Ramos (cell line): ENCODE data around the gene DCDC2C.
"Not testable (repeated sequence)": the region's sequence is repeated elsewhere in the genome, so short reads cannot be mapped to it uniquely, and the experiment has no call there.

Experiments used
- in situ Hi-C: fragments of 300-500 bp; cut with MboI; formaldehyde crosslinking; loops from one replicate; pipeline ENCODE4 v1.14.3; 2022; ENCODE audit warnings: low sequenced_read_pairs; ENCODE audit not compliant: unreplicated experiment

Gene DCDC2C

DNA sequence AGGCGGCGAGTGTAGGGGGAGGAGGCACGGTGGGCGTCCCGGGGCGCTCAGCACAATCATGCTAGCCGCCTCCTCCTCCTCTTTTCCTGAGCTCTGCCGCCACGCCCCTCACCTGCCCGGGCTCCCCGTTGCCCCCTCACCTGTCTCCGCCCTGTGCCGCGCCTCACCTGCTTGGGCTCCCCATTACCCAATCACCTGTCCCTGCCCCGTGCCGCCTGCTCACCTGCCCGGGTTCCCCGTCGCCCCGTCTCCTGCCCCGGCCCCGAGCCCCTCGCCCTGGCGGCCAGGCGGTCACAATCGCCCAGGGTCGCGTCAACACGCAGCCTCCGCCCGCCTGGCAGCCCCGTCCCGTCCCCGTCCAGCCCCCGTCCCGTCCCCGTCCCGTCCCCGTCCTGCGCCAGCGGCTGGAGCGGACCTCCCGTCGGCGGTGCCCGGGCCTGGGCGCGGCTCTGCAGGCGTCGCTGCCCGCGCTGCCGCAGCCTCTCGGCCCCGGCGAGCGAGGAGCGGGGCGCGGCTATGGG, at the start of gene DCDC2C:
DCDC2C (plus strand) TSS at position 340 of the 521 bp plus-strand sequence; CDS start at position 517, 177 bp downstream.
- in situ Hi-C loops: no loop called here

GRCh38 chr2:3654011-3654410, 49.4 kb upstream of the DCDC2C start:
- in situ Hi-C loops: no loop called here

GRCh38 chr2:3654531-3655225, 48.7 kb upstream of the DCDC2C start:
- in situ Hi-C loops: no loop called here

DNA sequence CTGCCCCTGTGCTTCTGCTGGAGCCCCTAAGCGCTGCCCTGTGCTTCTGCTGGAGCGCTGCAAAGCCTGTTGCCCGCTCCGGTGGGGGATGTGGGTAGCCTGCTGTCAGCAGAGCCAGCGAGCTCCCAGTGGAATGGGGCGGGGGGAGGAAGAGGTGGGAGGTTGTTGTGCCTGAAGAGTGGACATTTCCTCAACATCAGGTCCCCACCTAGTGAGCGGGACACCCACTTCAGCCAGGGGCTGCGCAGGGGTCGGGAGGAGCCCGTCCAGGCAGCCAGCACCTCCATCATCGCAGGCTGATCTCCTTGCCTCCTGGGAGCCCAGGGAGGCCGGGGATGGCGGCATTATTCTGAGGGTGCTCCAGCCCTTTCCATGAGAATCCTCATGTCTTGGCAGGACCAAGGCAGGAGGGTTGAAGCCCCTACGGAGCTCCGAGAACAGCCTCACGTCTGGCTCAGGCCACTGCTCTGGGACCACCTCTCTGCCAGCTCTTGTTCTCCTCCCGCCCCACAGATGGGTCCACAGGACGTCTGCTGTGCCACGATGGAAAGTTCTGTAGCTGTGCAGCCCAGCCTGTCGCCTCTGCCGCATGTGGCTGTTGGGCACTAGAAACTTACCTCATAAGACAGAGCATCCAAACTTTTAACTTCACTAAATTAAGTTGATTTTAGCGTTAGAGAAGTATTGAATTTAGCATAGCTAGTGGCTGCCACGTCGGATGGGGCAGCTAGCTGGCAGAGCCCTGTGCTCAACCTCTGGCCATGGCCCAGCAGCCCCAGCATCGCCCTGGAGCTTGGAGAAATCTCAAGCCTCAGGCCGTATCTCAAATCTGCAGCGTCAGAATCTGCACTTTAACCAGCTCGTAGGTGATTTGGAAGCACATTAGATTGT, 47.3 kb upstream of the DCDC2C start:
- in situ Hi-C loops: no loop called here

GRCh38 chr2:3656762-3657721, 46.3 kb upstream of the DCDC2C start:
- in situ Hi-C loops: no loop called here

GRCh38 chr2:3657881-3658280, 45.5 kb upstream of the DCDC2C start, which contains the start of gene ALLC:
Gene ALLC, plus strand, starts transcription at chr2:3658200. Its CDS starts 12,958 bp downstream, at chr2:3671158.
- in situ Hi-C loops: no loop called here

DNA sequence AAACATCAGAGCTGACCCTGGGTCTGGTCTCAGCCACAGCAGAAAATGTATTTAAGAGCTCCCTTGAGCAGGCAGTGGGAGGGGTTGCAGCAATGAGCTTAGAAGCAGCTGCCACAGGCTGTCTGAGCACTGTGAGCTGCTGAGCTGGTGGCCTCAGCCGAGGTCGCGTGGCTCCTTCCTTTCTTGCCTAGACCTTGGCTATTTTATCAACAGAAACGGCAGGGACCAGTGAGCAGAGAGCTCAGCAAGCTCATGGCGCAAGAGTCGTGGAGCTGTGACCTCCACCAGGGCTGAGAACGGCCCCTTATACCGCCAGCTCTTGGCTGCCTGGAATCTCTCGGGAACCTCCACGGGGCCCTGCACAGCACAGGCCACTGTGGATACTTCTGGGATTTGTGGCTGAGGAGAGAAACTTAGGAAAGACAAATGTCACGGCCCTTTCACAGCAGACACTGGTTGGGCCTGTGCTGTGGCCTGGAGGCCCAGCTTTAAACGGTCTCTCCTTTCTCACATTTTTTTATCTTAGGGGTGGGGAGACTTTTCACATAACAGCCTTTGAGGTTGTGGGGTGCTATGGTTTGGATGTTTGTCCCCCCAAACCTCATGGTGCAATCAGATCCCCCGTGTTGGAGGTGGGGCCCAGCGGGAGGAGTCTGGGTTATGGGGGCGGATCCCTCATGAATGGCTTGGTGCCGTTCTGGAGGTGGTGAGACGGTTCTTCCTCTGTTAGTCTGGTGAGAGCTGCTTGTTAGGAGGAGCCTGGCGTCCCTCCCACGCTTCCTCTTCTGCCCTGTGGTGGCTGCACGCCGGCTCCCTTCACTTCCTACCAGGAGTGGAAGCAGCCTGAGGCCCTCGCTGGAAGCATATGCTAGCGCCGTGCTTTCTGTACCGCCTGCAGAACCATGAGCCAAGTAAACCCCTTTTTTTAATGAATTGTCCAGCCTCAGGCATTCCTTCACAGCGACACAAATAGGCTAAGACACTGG, 43.6 kb upstream of the DCDC2C start:
- in situ Hi-C loops: no loop called here

DNA sequence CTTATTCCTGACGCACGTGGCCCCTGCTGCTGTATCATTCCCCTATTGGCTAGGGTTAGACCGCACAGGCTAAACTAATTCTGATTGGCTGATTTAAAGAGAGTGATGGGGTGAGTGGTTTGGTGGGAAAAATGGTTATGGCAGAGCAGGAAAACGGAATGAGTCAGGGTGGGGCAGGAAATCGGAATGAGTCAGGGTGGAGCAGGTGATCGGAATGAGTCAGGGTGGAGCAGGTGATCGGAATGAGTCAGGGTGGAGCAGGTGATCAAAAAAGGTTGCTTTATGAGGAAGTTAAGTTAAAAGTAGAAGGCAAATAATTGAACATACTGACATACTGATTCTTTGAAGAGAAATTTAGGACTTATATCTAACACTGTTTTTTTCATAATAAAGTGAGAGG, 42.7 kb upstream of the DCDC2C start:
- in situ Hi-C loops: not testable (repeated sequence)

- in situ Hi-C loops: no loop called here
Measured at GRCh38 chr2:3661149-3661660, 42.2 kb upstream of the DCDC2C start.

DNA sequence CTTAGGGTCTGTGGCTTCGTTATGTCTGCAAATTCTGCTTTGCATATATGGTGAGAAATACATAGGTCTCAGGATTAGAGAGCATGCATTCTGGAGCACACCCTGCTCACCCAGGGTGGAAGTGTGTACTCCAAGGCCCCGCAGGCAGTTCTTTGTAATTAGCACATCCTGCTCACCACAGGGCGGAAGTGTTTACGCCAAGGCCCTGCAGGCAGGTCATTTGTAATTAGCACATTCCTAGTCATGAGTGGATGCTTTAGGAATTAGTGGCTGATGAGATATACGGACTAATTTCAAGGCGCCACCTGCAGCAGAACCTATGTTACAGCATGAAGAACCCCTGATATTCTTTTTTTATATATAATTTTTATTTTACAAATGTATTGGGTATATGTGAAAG, 41.1 kb upstream of the DCDC2C start:
- in situ Hi-C loops: no loop called here

- in situ Hi-C loops: no loop called here
Measured at GRCh38 chr2:3664118-3664517, 39.3 kb upstream of the DCDC2C start.

DNA sequence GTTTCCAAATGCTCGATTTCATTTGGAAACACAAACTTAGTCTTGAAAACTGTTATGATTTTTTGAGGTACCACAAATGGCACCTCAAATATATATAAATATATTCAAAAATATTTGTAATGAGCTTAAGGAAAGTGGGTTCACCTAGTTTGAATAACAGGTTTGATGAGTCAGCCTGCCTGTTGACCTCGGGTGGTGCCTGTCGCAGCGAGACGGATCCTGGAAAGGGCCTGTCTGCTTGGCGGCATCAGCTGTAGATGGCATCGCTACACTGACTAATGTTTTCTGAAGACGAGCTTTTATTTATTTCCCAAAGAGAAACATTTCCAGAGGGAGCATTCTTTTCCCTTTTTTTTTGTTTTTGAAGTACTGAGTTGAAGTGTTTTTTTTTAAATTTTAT, 38.5 kb upstream of the DCDC2C start:
- in situ Hi-C loops: no loop called here

DNA sequence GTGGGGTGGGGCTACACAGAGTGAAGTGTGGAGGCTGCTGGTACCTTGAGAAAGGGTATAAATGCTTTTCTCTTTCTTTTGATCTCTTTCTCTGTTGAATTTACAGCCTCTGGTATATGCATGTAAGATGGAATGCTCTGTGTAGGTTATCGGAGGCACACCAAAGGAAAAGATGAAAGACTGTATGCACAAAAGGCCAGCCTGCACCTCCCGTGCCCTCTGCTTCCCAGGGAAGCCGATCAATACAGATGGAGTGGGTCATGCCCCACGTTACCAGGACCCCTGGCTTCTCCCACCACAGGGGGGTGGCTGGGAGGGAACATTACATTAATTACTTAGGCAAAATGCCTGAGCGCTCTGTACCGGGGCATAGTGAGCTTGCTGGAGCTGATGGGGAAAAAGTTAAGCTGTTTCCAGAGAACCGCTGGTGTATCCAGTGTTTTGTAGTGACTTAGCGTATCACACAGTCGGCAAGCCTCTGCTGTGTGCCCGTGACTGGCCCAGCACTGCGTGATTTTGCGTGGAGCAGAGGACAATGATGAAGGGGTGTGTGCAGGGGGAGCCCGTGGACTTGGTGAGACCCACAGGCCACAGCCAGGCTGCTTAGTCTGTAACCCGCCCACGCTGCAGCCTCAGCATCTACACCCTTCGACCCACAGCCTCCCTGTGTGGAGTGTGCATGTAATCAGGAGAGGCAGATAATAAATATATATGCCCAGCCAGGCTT, 37.3 kb upstream of the DCDC2C start:
- in situ Hi-C loops: no loop called here

- in situ Hi-C loops: no loop called here
Measured at GRCh38 chr2:3666613-3666975, 36.8 kb upstream of the DCDC2C start.

- in situ Hi-C loops: no loop called here
Measured at GRCh38 chr2:3667151-3667631, 36.2 kb upstream of the DCDC2C start.

- in situ Hi-C loops: no loop called here
Measured at GRCh38 chr2:3669656-3670055, 33.7 kb upstream of the DCDC2C start.

DNA sequence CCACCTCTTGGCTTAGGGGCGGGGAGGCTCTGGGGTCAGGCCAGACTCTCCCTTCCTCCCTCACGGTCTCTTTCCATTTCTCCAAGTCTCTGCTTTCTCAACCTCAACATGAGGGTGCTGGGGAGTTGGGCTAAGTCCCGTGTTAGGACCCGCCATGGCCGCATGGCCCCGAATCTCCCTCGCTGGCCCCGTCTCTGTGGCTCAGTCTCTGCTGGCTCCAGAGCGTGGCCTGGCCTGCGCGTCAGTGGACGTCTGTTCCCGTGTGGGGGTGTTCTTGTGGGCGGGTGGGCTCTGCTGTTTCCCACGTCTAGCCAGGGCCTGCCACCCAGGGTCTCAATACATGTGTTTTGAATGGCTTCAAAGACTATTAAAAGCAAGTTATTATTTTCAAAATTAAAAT, 33.0 kb upstream of the DCDC2C start:
- in situ Hi-C loops: no loop called here

GRCh38 chr2:3670941-3671340, 32.4 kb upstream of the DCDC2C start:
- in situ Hi-C loops: no loop called here
